Endothelial cell of umbilical vein (primary cell): ENCODE data around the gene MITF. TPM values are rescaled to one million over a fixed set of nuclear protein-coding genes. Genes with fewer than 3 reads are reported as not detected.

Experiments used
- BruUV-seq: library from RNA; stranded (reverse); fragments of 400-500 nt; replicated peaks from 2 replicates; lab custom pipeline; 2021; lab: Mats Ljungman, UMichigan
- CTCF ChIA-PET: fragments of 300-600, 350-600 bp; sonication (Branson Sonifier 250); formaldehyde crosslinking; loops from one replicate; lab custom pipeline; 2021; ENCODE audit warnings: antibody characterized with exemption, inconsistent platforms; lab: Charles Lee
- POLR2A ChIA-PET: fragments of 300-600, 350-600 bp; sonication (Branson Sonifier 250); formaldehyde crosslinking; loops from one replicate; lab custom pipeline; 2021; ENCODE audit warnings: antibody characterized with exemption, inconsistent platforms; lab: Charles Lee
- DNase-seq: peaks from one replicate; pipeline ENCODE4 v3.0.0-alpha.2; 2011; ENCODE audit warnings: low read depth, low spot score
- FAIRE-seq: peaks from 2 replicates; lab custom pipeline; 2011; peaks lifted over from hg19 to GRCh38; lab: Jason Lieb, UNC
- H2AFZ ChIP-seq: 2 replicates; pipeline ENCODE4 v1.6.0; 2012; ENCODE audit warnings: low read depth, low read length, control low read depth, inconsistent platforms
- H3K27ac ChIP-seq: 2 replicates; pipeline ENCODE4 v1.5.1; 2011; ENCODE audit warnings: low read depth, mild to moderate bottlenecking, control low read depth, low read length, moderate library complexity; ENCODE audit not compliant: insufficient read depth
- H3K27me3 ChIP-seq, 2 experiments: 2 replicates each; pipeline versions ENCODE4 v1.6.0 to v1.6.1; 2011; ENCODE audit warnings: low read length in 2 of 2, mixed read lengths in 1 of 2; ENCODE audit not compliant: control insufficient read depth in 2 of 2, insufficient read depth in 2 of 2
- H3K36me3 ChIP-seq, 2 experiments: 2 replicates in 1 of 2; 3 replicates in 1 of 2; pipeline ENCODE4 v1.5.1; 2011; ENCODE audit warnings: low read length in 2 of 2, mild to moderate bottlenecking in 1 of 2, moderate library complexity in 1 of 2; ENCODE audit not compliant: control insufficient read depth in 2 of 2, insufficient read depth in 2 of 2; ENCODE audit errors: extremely low read depth in 1 of 2
- H3K4me1 ChIP-seq: 3 replicates; pipeline ENCODE4 v1.5.1; 2011; ENCODE audit warnings: mild to moderate bottlenecking, low read length; ENCODE audit not compliant: control insufficient read depth, insufficient read depth; ENCODE audit errors: extremely low read depth
- H3K4me2 ChIP-seq: 2 replicates; pipeline ENCODE4 v1.6.1; 2011; ENCODE audit warnings: low read length, control low read depth, mixed read lengths; ENCODE audit not compliant: insufficient read depth
- H3K4me3 ChIP-seq, 3 experiments: fragments of 200-600 bp in 1 of 3; sonication (generic), shearing (Covaris generic) in 1 of 3; replicated peaks in 1 of 3; 2 replicates each; pipeline ENCODE4 v1.5.1; 2011 to 2016; ENCODE audit warnings: control low read depth in 3 of 3, low read length in 3 of 3, mild to moderate bottlenecking in 2 of 3, inconsistent platforms in 1 of 3, low read depth in 1 of 3, moderate library complexity in 1 of 3; ENCODE audit not compliant: insufficient read depth in 1 of 3
- H3K79me2 ChIP-seq: 2 replicates; pipeline ENCODE4 v1.6.0; 2012; ENCODE audit warnings: low read length, inconsistent platforms; ENCODE audit not compliant: control insufficient read depth, insufficient read depth
- H3K9ac ChIP-seq: replicated peaks from 2 replicates; pipeline ENCODE3; 2011; ENCODE audit warnings: low read length, control low read depth; ENCODE audit not compliant: insufficient read depth; ENCODE audit errors: extremely low read depth
- H3K9me1 ChIP-seq: replicated peaks from 3 replicates; pipeline ENCODE4 v1.6.0; 2011; ENCODE audit warnings: mild to moderate bottlenecking, low read length; ENCODE audit not compliant: control insufficient read depth, insufficient read depth; ENCODE audit errors: extremely low read depth
- H3K9me3 ChIP-seq: replicated peaks from 2 replicates; pipeline ENCODE4 v1.5.1; 2012; ENCODE audit warnings: low read length, inconsistent platforms; ENCODE audit not compliant: control insufficient read depth, insufficient read depth
- H4K20me1 ChIP-seq: replicated peaks from 2 replicates; pipeline ENCODE3; 2011; ENCODE audit warnings: mild to moderate bottlenecking, low read length; ENCODE audit not compliant: control insufficient read depth, insufficient read depth; ENCODE audit errors: extremely low read depth
- EZH2 ChIP-seq: IDR thresholded peaks from 2 replicates; pipeline ENCODE4 v1.6.1; 2012; ENCODE audit warnings: borderline replicate concordance, low read depth, mild to moderate bottlenecking, moderate library complexity, low read length, inconsistent platforms; ENCODE audit not compliant: severe bottlenecking
- FOS ChIP-seq: IDR thresholded peaks from 2 replicates; pipeline ENCODE4 v1.6.1; 2011; ENCODE audit warnings: mild to moderate bottlenecking, low read length, moderate library complexity, borderline replicate concordance; ENCODE audit not compliant: insufficient read depth
- GATA2 ChIP-seq: IDR thresholded peaks from 2 replicates; pipeline ENCODE4 v1.7.0; 2011; ENCODE audit warnings: low read depth, mild to moderate bottlenecking, moderate library complexity, mixed read lengths, low read length; ENCODE audit not compliant: insufficient read length, insufficient read depth
- JUN ChIP-seq: IDR thresholded peaks from 2 replicates; pipeline ENCODE4 v1.6.1; 2011; ENCODE audit warnings: borderline replicate concordance, low read depth; ENCODE audit not compliant: insufficient read length, insufficient read depth
- MYC ChIP-seq: IDR thresholded peaks from one replicate; pipeline ENCODE4 v1.6.1; 2011; ENCODE audit warnings: mild to moderate bottlenecking, low read depth, low read length
- POLR2A ChIP-seq: IDR thresholded peaks from 2 replicates; pipeline ENCODE4 v1.6.1; 2012; ENCODE audit warnings: low read depth, mild to moderate bottlenecking, control low read depth, low read length
- POLR2AphosphoS5 ChIP-seq: IDR thresholded peaks from 2 replicates; pipeline ENCODE4 v1.6.1; 2012; ENCODE audit warnings: low read depth, mild to moderate bottlenecking, control low read depth, low read length, moderate library complexity; ENCODE audit not compliant: insufficient read depth
- dilution Hi-C: fragments of 300-500 bp; cut with MboI; formaldehyde crosslinking; loops from one replicate; pipeline ENCODE4 v1.15.0; 2019; ENCODE audit warnings: low sequenced_read_pairs; ENCODE audit not compliant: extremely low pct_ligation_motif_present
- intact Hi-C: fragments of 100-400 bp; cut with micrococcal nuclease; formaldehyde crosslinking; loops from one replicate; pipeline ENCODE4 v1.10.0; 2022
- polyA plus RNA-seq, 4 experiments: library from polyadenylated mRNA; depleted of rRNA in 3 of 4; stranded (reverse) in 3 of 4; unstranded in 1 of 4; fragments of >200 nt; gene quantifications; 2 replicates each; pipeline versions ENCODE4 v1.2.1 to v1.2.3, GENCODE V29; 2011 to 2012; ENCODE audit warnings: missing spikeins in 1 of 4
- total RNA-seq: library from RNA; stranded (reverse); gene quantifications from 2 replicates; pipeline ENCODE4 v1.2.3, GENCODE V29; 2021
- TF ChIP-seq, protein P1 (sequence below): IDR thresholded peaks from 2 replicates; pipeline ENCODE4 v1.6.1; 2011; ENCODE audit not compliant: insufficient read depth, insufficient read length
- TF ChIP-seq, protein P2 (sequence below), 2 donors: IDR thresholded peaks; 1 replicate in 1 of 2; 2 replicates in 1 of 2; pipeline ENCODE4 v1.5.1; 2011; ENCODE audit warnings: low read length in 2 of 2, mild to moderate bottlenecking in 2 of 2, moderate library complexity in 2 of 2, control low read depth in 1 of 2, inconsistent platforms in 1 of 2, low read depth in 1 of 2; ENCODE audit not compliant: insufficient read depth in 1 of 2; ENCODE audit errors: extremely low read depth in 1 of 2

The MITF gene
- total and polyA plus RNA-seq, 2 donors (not counting 3 experiments of a cell fraction or from before 2014, with no cell fraction given): 1.6 to 2.5 TPM

DNA sequence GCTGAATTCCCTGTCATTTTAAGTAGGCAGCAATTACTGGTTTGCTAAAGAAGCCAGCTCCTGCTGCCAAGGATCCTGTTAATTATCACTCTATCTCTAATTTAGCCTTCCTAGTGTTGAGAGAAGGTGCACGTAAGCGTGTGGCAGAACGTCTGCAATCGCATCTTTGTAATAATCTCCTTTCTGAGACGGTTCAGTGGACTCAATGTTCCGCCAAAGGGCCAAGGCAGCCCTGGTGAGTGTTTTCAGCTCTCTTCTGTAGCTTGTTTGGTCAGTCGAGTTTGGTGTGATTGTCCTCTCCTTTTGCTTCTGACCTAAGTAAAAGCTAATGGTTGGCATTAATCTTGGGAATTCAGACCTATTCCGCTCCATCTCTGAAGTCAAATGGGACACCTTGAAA, 24.2 kb downstream of the MITF start:
- Histone ChIP-seq H3K4me2 (peak overlapping the region; percentile 90), H3K9ac (no peak overlapping the region), H3K27ac (peak overlapping the region; percentile 20), H3K36me3 (no peaks in the 10 kb centered on the region), H3K4me3 (no peak overlapping the region), H4K20me1 (no peaks in the 10 kb centered on the region), H3K27me3 (no peaks in the 10 kb centered on the region), H3K9me1 (no peaks in the 10 kb centered on the region), H3K4me1 (peaks cover 25% of the 10 kb centered on the region), H3K79me2 (no peaks in the 10 kb centered on the region), H3K9me3 (no peaks in the 10 kb centered on the region), H2AFZ (peak overlapping the region; percentile 28)
- dilution Hi-C loops (no loop called here), intact Hi-C loops (no loop called here)
- no TSS peak for BruUV-seq
- ChIA-PET CTCF (interaction anchor here (0.9 to 1.9 kb wide), 4 partner anchors 24 to 92 kb away, joined by 4 to 12 read pairs (median 8); partner anchors contain the start of gene MITF), POLR2A (no interaction called here)
- FAIRE-seq: no peak
- no peak for TF ChIP-seq JUN
- TF ChIP-seq, protein P1, sequence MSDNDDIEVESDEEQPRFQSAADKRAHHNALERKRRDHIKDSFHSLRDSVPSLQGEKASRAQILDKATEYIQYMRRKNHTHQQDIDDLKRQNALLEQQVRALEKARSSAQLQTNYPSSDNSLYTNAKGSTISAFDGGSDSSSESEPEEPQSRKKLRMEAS: no peak
- no peak for TF ChIP-seq POLR2AphosphoS5
- TF ChIP-seq EZH2: no peak
- TF ChIP-seq GATA2: no peak
- no peak for TF ChIP-seq MYC
- no peak for TF ChIP-seq POLR2A
- TF ChIP-seq, protein P2, sequence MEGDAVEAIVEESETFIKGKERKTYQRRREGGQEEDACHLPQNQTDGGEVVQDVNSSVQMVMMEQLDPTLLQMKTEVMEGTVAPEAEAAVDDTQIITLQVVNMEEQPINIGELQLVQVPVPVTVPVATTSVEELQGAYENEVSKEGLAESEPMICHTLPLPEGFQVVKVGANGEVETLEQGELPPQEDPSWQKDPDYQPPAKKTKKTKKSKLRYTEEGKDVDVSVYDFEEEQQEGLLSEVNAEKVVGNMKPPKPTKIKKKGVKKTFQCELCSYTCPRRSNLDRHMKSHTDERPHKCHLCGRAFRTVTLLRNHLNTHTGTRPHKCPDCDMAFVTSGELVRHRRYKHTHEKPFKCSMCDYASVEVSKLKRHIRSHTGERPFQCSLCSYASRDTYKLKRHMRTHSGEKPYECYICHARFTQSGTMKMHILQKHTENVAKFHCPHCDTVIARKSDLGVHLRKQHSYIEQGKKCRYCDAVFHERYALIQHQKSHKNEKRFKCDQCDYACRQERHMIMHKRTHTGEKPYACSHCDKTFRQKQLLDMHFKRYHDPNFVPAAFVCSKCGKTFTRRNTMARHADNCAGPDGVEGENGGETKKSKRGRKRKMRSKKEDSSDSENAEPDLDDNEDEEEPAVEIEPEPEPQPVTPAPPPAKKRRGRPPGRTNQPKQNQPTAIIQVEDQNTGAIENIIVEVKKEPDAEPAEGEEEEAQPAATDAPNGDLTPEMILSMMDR (IDR thresholded peaks at IDR 0.05; ENCODE audit: extremely low read depth in 1 of 2, insufficient read depth in 1 of 2, low read depth in 1 of 2, low read length in 2 of 2): no peak
- no peak for TF ChIP-seq FOS
- no peak for DNase-seq
